ELR (cell line): ENCODE data around the gene RAP1A.

Source experiments
- DNase-seq: peaks from one replicate; pipeline ENCODE4 v3.0.0-alpha.2; 2015; ENCODE audit warnings: low read depth

RAP1A gene

DNA sequence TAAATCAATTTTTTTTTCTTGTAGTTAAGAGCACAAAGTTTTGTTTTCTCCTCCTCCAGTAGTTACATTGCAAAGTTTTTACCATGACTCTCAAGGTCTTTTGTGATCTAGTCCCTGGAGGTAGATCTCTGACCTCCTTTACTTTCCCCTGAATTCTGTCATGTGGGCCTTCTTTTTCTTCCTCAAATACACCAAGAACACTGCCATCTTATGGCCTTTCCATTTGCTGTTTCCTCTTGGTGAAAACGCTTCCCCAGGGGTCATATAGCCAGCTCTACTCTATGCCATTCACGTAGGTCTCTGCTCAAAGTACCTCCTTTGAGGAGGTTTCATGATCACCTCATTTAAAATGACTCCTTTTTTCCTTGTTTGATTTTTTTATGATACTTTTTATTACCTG is 138.8 kb downstream of the RAP1A start:
- peak; percentile 29 for DNase-seq

GRCh38 chr1:111761717-111762116 is 142.1 kb downstream of the RAP1A start:
- DNase-seq = no peak

- peak; percentile 20 for DNase-seq
Observed at GRCh38 chr1:111762332-111762731, 142.7 kb downstream of the RAP1A start.
